ENCODE data around the gene AXIN1.

GRCh38 chr16:303760-304505 lies 48.6 kb downstream of the AXIN1 start:
- TF ChIP-seq TCF7 (CRISPR knock-in tag; IDR thresholded peaks at IDR 0.05; ENCODE audit: low read depth) (no peak), CTCF (IDR thresholded peaks at IDR 0.05) (no peak), FOXP1 (CRISPR knock-in tag; IDR thresholded peaks at IDR 0.05; ENCODE audit: borderline replicate concordance) (no peak)

All from WTC11 (cell line).